Measurements from ENCODE around the gene CHD1L. TPM values are rescaled to one million over a fixed set of nuclear protein-coding genes. Genes with fewer than 3 reads are reported as not detected.

Gene CHD1L
- polyA plus RNA-seq, 3 donors, result 40.4 to 65.6 (median 59.8) TPM

- DNase-seq, result no peak
Measured at GRCh38 chr1:147341246-147341645, 98.8 kb downstream of the CHD1L start.

Other genes starting within 250 kb of the CHD1L start
- gene PRKAB2, start 70.2 kb upstream of the CHD1L start, polyA plus RNA-seq (ENCODE audit: insufficient read length in 3 of 3), result 10 to 100 TPM; 22.6 to 27.1 (median 27.0) TPM
- gene FMO5, start 17.3 kb upstream of the CHD1L start, polyA plus RNA-seq (ENCODE audit: insufficient read length in 3 of 3), result 10 to 100 TPM in 1 of 3 donors, 1 to 10 TPM in 2; 6.3 to 11.6 (median 7.9) TPM

All from renal pelvis (tissue), 4 donors.